GM21515 (cell line): ENCODE results near the gene BLVRA.
"Not testable (repeated sequence)": the region's sequence is repeated elsewhere in the genome, so short reads cannot be mapped to it uniquely, and the experiment has no call there.

Source experiments
- ATAC-seq: cut with Tn5 transposase; IDR thresholded peaks from one replicate; pipeline ENCODE4 v1.9.1; 2021; ENCODE audit not compliant: unreplicated experiment

BLVRA gene

DNA sequence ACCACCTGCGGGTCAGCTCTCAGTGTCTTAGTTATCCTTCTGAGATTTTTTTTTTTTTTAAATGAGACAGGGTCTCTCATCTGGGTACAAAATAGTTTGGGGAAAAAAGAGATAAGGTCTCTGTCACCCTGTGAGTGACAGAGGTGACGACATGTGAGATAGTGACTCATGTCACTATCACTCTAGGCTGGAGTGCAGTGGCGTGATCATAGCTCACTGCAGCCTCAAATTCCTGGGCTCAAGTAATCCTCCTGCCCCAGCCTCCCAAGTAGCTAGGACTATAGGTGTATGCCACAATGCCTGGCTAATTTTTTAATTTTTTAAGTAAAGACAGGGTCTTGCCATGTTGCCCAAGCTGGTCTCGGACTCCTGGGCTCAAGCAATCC is 10.4 kb downstream of the BLVRA start:
- no peak for ATAC-seq

DNA sequence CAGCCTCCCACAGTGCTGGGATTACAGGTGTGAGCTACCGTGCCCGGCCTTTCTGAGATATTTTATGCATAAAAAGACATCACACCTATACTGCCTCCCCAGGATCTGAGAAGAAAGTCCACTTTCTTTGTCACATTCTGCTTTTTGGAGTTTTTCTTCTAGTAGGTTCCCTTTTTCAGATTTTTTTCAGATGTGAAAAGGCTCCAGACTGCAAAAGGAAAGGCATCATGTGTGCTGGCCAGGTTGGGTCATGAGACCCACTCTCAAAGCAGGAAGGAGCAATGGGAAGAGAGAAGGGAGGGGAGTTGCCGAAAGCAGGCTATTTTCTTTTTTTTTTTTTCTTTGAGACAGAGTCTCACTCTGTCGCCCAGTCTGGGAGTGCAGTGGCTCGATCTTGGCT is 10.8 kb downstream of the BLVRA start:
- ATAC-seq, result no peak

DNA sequence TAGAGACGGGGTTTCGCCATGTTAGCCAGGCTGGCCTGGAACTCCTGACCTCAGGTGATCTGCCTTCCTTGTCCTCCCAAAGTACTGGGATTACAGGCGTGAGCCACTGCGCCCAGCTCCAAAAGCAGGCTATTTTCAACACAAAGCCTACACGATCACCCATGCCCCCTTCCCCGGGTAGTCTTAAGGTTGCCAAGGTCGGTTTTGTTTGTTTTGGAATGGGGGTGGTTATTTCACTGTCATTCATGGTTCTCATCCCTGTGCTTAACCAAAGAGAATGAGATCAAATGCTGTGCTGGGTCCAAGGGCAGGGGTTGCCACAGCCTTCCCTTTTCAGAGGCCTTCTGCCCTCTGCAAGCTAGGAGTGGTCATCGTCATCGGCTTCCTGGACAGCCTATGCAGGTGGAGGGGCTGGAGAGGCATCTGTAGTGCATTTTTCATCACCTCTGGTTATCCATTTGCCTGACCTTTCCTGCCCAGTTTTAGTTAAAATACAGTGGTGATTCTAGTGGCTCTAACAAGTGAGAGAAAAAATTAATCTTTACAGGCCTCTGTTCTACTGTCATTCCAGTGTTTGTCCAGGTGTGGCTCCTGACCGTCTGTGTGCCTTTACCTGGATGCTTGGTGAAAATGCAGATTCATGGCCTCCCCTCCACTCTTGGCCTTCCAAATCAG is 11.4 kb downstream of the BLVRA start:
- ATAC-seq, result no peak

DNA sequence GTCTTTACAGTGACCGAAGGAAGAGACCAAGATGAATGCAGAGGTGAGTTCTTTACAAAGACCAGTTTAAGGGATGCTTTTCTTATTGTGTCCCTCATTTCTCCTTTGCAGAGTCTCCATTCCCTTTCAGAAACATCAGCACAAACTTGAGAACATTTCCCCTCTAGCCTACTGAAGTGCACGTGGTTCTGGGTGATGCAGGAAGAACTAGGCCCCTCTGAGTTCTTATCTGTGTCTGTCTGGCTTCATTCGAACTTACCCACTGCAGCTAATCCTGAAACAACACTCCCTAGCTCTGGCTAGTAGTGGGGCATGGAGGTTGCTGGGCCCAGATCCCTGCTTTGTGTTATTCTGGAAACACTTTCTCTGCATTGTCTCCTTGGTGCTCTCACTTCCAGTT is 12.6 kb downstream of the BLVRA start:
- ATAC-seq, result no peak

DNA sequence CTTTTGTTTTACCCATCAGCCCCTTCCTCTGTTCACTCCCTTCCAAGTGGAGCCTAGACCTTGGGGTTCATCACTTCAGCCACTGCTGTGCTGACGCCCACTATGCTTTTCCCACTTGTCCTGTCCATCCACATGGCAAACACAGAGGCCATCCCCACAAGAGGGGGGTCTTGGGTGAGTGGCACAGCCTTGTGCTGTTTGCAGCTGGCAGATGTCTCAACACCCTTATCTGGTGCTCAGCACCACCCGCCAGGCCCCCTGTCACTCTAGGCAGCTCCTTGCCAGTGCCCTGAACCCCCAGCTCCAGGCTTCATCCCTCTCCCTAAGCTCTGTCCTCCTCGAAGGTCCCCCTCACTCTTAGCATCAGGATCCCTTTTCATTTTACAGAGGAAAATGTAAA is 13.1 kb downstream of the BLVRA start:
- ATAC-seq, result no peak

DNA sequence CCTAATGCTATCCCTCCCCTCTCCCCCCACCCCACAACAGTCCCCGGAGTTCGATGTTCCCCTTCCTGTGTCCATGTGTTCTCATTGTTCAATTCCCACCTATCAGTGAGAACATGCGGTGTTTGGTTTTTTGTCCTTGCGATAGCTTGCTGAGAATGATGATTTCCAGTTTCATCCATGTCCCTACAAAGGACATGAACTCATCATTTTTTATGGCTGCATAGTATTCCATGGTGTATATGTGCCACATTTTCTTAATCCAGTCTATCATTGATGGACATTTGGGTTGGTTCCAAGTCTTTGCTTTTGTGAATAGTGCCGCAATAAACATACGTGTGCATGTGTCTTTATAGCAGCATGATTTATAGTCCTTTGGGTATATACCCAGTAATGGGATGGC is 14.8 kb downstream of the BLVRA start:
- not testable (repeated sequence) for ATAC-seq

DNA sequence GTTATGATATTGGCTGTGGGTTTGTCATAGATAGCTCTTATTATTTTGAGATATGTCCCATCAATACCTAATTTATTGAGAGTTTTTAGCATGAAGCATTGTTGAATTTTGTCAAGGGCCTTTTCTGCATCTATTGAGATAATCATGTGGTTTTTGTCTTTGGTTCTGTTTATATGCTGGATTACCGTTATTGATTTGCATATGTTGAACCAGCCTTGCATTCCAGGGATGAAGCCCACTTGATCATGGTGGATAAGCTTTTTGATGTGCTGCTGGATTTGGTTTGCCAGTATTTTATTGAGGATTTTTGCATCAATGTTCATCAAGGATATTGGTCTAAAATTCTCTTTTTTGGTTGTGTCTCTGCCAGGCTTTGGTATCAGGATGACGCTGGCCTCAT is 16.8 kb downstream of the BLVRA start:
- ATAC-seq, result not testable (repeated sequence)

DNA sequence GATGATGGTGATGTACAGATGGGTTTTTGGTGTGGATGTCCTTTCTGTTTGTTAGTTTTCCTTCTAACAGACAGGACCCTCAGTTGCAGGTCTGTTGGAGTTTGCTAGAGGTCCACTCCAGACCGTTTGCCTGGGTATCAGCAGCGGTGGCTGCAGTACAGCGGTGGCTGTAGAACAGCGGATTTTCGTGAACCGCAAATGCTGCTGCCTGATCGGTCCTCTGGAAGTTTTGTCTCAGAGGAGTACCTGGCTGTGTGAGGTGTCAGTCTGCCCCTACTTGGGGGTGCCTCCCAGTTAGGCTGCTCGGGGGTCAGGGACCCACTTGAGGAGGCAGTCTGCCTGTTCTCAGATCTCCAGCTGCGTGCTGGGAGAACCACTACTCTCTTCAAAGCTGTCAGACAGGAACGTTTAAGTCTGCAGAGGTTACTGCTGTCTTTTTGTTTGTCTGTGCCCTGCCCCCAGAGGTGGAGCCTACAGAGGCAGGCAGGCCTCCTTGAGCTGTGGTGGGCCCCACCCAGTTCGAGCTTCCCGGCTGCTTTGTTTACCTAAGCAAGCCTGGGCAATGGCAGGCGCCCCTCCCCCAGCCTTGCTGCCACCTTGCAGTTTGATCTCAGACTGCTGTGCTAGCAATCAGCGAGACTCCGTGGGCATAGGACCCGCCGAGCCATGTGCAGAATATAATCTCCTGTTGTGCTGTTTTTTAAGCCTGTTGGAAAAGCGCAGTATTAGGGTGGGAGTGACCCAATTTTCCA is 20.0 kb downstream of the BLVRA start:
- not testable (repeated sequence) for ATAC-seq

DNA sequence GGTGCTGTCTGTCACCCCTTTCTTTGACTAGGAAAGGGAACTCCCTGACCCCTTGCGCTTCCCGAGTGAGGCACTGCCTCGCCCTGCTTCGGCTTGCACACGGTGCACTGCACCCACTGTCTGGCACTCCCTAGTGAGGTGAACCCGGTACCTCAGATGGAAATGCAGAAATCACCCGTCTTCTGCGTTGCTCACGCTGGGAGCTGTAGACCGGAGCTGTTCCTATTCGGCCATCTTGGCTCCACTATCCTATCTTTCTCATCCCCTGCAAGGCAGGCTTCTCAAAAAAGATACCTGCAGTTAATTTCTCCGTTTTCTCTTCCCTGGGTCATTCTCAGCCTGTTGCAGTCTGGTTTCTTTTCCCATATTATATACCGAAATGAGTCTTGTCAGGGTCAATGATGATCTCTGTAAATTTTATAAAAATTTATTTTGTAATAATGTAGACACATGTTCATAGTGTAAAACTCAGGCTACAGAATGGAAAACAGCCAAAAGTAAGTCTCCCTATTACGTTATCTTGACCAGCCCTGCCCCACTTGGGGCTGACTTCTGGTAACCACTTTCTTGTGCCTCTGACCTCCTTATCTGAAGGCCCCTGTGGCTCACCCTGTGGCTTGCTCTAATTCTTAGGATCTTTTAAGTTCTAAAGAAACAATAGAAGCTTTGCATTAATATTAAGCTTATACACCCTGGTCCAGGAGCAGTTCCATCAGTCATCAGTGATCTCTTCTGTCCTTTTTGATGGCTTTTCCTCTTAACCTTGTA is 20.7 kb downstream of the BLVRA start:
- ATAC-seq, result no peak

DNA sequence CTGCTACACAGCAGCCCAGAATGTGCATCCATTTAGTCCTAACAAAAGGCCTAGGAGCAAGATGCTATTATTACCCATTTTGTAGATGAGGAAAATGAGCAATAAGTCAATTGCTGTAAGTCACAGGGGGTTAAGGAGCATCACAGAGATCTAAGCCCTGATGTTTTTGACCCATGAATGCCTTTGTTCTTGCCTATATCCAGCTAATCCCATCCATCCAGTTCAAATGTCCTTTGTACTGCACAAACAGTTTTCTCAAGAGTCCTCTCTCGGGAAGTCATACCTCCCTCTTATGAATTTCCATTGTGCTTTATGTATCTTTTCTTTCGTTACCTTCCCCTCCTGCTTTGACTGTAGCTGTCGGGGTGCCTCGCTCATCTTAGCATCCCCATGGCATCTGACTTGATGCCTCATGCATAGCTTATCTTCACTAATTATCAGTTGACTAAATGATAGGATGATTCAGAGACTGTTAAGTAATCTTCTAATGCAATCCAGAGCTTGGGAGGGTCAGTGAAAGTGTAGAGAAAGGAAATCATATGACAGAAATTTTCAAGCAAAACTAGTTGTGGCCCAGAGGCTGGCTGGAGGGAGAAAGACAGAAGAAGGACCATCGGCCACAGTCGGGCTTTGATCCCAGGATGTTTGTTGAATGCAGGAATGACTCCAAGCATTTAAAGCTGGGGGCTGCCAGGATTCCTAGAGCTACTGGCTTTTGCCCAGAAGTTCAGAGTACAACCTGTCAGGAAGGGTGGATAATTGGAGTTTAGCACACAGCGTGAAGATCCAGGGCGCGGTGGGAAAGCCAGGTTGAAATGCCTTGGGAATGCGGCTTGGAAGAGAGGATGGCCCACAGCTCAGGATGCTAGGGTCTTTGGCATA is 23.5 kb downstream of the BLVRA start:
- ATAC-seq, result no peak

DNA sequence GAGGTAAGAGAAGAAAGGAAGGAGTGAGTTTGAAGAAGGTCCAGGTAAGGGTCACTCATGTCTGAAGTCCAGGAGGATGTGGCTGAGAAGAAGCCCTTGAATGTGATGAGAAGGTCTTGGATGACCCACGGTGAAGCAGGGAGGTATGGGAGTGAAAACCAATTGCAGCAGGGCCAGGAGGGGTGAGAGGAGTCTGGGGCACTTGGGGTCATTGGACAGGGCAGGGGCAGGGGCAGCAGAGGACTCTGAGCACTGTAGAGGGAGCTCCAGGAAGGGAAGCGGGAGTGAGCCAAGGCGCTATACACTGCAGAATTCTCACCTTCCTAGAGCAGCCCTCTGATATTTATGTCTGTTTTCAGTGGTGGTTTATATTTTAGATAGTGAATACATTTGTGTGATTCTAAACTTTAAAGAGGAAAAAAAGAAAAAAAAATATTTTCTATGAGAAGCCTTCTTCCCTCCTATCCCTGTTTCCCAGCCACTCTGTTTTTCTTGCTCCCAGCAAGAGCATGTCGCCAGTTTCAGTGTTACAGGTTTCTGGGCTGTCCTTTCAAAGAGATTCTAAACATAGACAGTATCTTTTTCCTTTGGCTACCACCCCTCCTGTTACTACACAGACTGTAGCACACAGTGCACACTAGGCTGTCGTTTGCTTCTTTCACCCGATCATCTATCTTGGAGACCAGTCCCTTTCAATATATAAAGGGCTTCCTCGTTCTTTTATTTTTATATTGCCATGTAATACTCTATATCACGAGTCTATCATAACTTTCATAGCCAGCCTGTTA is 24.5 kb downstream of the BLVRA start:
- ATAC-seq, result no peak

DNA sequence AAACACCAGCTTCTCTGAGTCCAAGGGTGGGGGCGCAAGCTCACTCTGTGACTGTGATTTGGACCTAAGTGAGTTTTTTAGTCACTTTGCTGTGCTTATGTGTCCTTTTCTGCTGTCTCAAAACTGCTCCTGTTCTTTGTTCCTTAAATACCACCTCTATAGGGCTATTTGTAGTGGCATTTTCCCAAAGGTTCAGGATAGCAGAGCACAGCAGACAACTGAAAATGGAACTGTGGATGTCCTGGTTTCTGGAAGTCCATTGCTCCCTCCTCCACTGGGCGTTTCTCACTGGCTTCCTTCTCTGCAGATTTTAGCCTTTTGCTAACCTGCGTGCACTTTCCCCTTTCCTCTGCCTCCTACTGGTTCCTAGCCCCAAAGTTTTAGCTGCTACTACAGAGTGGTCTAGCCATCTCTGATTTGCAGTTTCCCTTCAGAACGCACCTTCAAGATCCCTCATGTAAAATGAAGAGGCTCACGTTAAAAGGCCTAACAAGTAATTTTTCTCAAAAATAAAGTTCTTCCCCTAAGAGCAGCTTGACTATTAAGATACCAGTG is 25.6 kb downstream of the BLVRA start:
- ATAC-seq, result no peak

DNA sequence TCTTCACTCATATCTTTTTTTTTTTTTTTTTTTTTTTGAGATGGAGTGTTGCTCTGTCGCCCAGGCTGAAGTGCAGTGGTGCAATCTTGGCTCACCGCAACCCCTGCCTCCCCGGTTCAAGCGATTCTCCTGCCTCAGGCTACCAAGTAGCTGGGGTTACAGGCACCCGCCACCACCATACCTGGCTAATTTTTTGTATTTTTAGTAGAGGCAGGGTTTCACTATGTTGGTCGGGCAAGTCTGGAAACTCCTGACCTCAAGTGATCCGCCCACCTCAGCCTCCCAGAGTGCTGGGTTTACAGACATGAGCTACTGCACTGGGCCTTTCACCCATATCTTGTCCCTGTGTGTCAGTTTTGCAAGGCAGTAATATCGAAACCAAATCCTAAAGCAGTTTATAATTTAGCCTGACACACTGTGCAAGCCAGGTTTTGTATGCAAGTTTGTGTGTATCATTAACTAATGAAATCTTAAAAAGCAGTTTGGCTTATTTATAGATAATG is 26.2 kb downstream of the BLVRA start:
- peak; percentile 89 for ATAC-seq

DNA sequence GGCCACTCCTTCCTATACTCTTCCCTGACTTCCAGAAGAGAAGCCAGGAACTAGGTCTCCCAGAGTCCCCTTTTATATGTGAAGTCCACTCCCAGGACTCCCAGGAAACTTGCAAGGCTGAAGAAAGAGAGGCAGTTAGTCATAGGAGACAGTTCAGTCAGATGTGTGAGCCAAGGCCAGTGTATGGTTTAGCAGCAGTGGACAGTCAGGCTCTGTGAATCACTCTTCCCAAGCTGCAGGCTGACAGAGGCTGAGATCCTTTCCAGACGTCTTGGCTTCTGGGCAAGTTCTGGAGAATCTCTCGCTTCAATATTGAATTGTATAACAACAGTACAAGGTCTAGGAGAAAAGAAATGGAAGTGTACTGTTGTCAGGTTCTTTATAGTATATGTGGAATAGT is 26.9 kb downstream of the BLVRA start:
- ATAC-seq, result no peak

DNA sequence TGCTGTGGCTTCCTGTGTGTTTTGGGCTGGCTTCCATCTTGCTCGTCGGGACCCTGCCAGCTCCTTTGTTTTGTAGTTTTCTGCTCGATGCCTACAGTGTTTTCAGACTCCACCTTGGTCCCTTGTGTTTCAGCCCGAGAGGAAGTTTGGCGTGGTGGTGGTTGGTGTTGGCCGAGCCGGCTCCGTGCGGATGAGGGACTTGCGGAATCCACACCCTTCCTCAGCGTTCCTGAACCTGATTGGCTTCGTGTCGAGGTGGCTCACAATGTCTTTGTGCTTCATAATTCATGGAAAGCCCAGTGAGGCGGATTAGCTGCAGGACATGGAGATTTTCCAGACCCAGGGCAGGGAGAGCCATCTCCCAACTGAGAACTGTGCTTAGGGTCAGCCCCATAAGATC is 29.3 kb downstream of the BLVRA start:
- no peak for ATAC-seq

DNA sequence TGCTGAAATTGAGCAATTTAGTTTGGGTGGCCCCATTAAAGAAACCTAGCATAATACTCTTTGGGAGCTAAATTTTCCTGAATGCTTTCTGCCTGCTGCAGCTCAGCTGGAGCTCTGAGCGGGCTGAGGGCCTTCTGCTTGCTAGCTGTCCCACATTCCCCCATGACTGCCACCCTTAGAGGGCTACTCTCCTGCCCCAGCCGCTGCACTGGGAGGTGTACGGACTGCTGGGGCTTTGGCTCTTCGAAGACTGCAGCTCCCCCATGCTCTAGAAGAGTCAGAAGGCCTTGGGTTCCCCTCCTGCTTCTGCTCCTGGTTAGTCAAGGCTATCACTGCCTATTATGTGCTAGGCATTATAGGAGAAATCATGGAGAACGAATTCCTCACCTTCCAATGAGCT is 31.5 kb downstream of the BLVRA start:
- ATAC-seq, result no peak

DNA sequence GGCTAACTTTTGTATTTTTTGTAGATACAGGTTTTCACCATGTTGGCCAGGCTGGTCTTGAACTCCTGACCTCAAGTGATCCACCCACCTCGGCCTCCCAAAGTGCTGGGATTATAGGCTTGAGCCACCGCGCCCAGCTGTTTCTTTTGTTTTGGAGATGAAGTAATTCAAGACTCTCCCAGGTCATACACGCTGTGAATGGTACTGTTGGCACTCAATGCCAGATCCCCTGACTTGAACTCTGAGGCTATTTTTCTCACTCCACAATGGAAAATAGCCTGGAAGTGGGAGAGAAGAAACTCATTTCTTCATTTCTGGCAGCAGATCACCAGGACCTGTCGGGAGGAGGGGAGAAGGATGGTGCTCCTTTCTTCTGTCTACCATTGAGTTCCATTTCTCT is 32.4 kb downstream of the BLVRA start:
- ATAC-seq, result no peak

DNA sequence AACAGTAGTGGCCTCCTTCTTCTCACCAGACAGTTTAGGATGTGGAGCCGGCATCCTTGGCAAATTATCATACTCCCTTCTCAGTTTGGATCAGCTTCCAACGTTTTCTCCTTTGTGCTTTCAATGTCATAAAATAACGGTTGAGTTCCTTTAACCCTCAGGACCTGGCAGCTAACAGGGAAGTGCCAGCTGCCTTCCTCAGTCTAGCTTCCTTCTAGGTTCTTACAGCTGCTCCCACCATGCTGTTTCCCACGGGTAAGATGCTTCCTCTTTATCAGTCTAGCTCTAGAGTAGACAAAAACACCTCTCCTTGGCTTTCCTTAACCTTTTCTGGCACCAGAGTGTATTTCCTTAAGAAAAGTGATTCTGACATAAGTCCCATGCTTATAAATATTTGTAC is 33.2 kb downstream of the BLVRA start:
- ATAC-seq, result no peak

DNA sequence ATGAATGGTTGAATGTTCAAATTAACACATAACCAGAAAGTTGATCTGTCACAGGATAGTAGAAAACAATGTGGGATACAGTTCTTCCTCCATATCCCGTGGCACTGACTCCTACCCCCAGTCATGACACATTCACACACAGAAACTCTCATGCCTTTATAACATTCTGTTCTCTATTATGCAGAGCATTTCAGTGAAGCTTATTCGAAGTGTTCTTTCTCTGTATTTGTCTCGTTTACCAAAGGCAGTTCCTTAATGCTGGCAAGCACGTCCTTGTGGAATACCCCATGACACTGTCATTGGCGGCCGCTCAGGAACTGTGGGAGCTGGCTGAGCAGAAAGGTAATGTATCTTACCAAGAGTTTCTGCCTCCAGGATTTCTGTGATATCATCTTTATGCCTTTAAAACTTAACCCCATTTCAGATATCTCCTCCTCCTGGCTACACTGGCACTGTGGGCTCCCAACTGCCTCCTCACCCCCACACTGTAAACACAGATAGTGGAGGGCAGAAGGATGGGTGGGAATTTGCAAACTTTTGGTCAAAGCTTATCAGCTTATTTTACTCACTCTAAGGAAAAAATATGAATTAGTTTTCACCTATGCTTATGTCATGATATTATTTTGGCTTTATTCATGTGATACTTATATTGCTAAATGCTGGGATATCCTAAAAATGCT is 34.1 kb downstream of the BLVRA start:
- ATAC-seq, result no peak
